NCI-H2107 (cell line): ENCODE measurements around the gene DLX2.

Experiments
- DNase-seq: peaks from one replicate; lab custom pipeline; 2025; lab: John Stamatoyannopoulos, UW

The DLX2 gene

GRCh38 chr2:172094294-172095145, 8.2 kb downstream of the DLX2 start:
- DNase-seq: no peak

- no peak for DNase-seq
These were observed 9.0 kb downstream of the DLX2 start for GRCh38 chr2:172093416-172094293.

- DNase-seq: no peak
These were observed 9.8 kb downstream of the DLX2 start for GRCh38 chr2:172092716-172093415.

GRCh38 chr2:172091761-172092566, 10.7 kb downstream of the DLX2 start:
- DNase-seq: no peak

GRCh38 chr2:172091000-172091641, 11.6 kb downstream of the DLX2 start:
- DNase-seq: no peak

GRCh38 chr2:172090044-172090961, 12.4 kb downstream of the DLX2 start:
- no peak for DNase-seq

- DNase-seq: no peak
These were observed 13.1 kb downstream of the DLX2 start for GRCh38 chr2:172089633-172090032.

- DNase-seq: no peak
These were observed 13.6 kb downstream of the DLX2 start for GRCh38 chr2:172089005-172089504.

GRCh38 chr2:172088245-172089004, 14.3 kb downstream of the DLX2 start:
- no peak for DNase-seq

- no peak for DNase-seq
These were observed 14.9 kb downstream of the DLX2 start for GRCh38 chr2:172087780-172088244.

GRCh38 chr2:172087207-172087779, 15.4 kb downstream of the DLX2 start:
- no peak for DNase-seq

GRCh38 chr2:172086241-172087206, 16.2 kb downstream of the DLX2 start:
- DNase-seq: no peak

- no peak for DNase-seq
These were observed 17.1 kb downstream of the DLX2 start, which contains the start of gene DLX1 for GRCh38 chr2:172085460-172086159. DLX1 (plus strand) TSS chr2:172085507; CDS start chr2:172085678, 171 bp downstream.

- peak; percentile 84 for DNase-seq
These were observed 17.8 kb downstream of the DLX2 start for GRCh38 chr2:172084645-172085459.

- DNase-seq: no peak
These were observed 18.4 kb downstream of the DLX2 start for GRCh38 chr2:172084395-172084644.
